Mononuclear cell (primary cell): ENCODE measurements around the gene ZNF532. TPM values are rescaled to one million over a fixed set of nuclear protein-coding genes. Genes with fewer than 3 reads are reported as not detected.
"Not testable (repeated sequence)": the region's sequence is repeated elsewhere in the genome, so short reads cannot be mapped to it uniquely, and the experiment has no call there.

Source experiments
- H3K27me3 ChIP-seq: 2 replicates; pipeline ENCODE4 v1.6.0; 2011; ENCODE audit warnings: low read length, control low read depth; ENCODE audit not compliant: insufficient read depth
- H3K4me1 ChIP-seq: 2 replicates; pipeline ENCODE4 v1.5.1; 2011; ENCODE audit warnings: mild to moderate bottlenecking, low read length, control low read depth; ENCODE audit not compliant: insufficient read depth
- H3K4me3 ChIP-seq: 2 replicates; pipeline ENCODE4 v1.5.1; 2011; ENCODE audit warnings: mild to moderate bottlenecking, low read length, moderate library complexity
- H3K9me3 ChIP-seq: 2 replicates; pipeline ENCODE4 v1.5.1; 2011; ENCODE audit warnings: low read depth, mild to moderate bottlenecking, control low read depth, low read length
- total RNA-seq: library from RNA; depleted of rRNA; stranded (reverse); fragments of >200 nt; gene quantifications from one replicate; pipeline ENCODE4 v1.2.3, GENCODE V29; 2012

ZNF532 gene
- total RNA-seq, 1 donor, result 7.7 TPM

GRCh38 chr18:58919934-58920333 is 55.3 kb downstream of the ZNF532 start:
- not testable (repeated sequence) for H3K9me3 ChIP-seq, H3K27me3 ChIP-seq, H3K4me3 ChIP-seq, H3K4me1 ChIP-seq

- peaks cover 5% of the 10 kb centered on the region for H3K9me3 ChIP-seq
These were observed 58.3 kb downstream of the ZNF532 start for GRCh38 chr18:58922995-58923394.

GRCh38 chr18:58924473-58924872 is 59.8 kb downstream of the ZNF532 start:
- H3K27me3 ChIP-seq, result no peaks in the 10 kb centered on the region
- peaks cover 5% of the 10 kb centered on the region for H3K9me3 ChIP-seq
- no peaks in the 10 kb centered on the region for H3K4me1 ChIP-seq
- no peak overlapping the region for H3K4me3 ChIP-seq

More at GRCh38 chr18:58922995-58923394, 58.3 kb downstream of the ZNF532 start:
- Histone ChIP-seq H3K4me3 (no peak overlapping the region), H3K4me1 (no peaks in the 10 kb centered on the region), H3K27me3 (no peaks in the 10 kb centered on the region)

GRCh38 chr18:58927659-58928058 is 63.0 kb downstream of the ZNF532 start:
- Histone ChIP-seq H3K9me3 (peaks cover 5% of the 10 kb centered on the region), H3K4me1 (no peaks in the 10 kb centered on the region), H3K4me3 (no peak overlapping the region), H3K27me3 (no peaks in the 10 kb centered on the region)

GRCh38 chr18:58928386-58928785 is 63.7 kb downstream of the ZNF532 start:
- Histone ChIP-seq H3K4me1 (no peaks in the 10 kb centered on the region), H3K4me3 (no peak overlapping the region), H3K9me3 (peaks cover 5% of the 10 kb centered on the region), H3K27me3 (no peaks in the 10 kb centered on the region)

- no peak overlapping the region for H3K4me3 ChIP-seq
- H3K9me3 ChIP-seq, result peaks cover 5% of the 10 kb centered on the region
- H3K4me1 ChIP-seq, result no peaks in the 10 kb centered on the region
- no peaks in the 10 kb centered on the region for H3K27me3 ChIP-seq
These were observed 64.5 kb downstream of the ZNF532 start for GRCh38 chr18:58929206-58929605.

- peaks cover 14% of the 10 kb centered on the region for H3K4me1 ChIP-seq
- H3K9me3 ChIP-seq, result no peaks in the 10 kb centered on the region
- H3K4me3 ChIP-seq, result no peak overlapping the region
- H3K27me3 ChIP-seq, result no peaks in the 10 kb centered on the region
These were observed 69.7 kb downstream of the ZNF532 start for GRCh38 chr18:58934356-58934755.

GRCh38 chr18:58934933-58935577 is 70.4 kb downstream of the ZNF532 start:
- Histone ChIP-seq H3K4me1 (peaks cover 14% of the 10 kb centered on the region), H3K27me3 (no peaks in the 10 kb centered on the region)

GRCh38 chr18:58937071-58937886 is 72.6 kb downstream of the ZNF532 start:
- Histone ChIP-seq H3K9me3 (no peaks in the 10 kb centered on the region), H3K4me1 (peaks cover 14% of the 10 kb centered on the region), H3K27me3 (no peaks in the 10 kb centered on the region), H3K4me3 (no peak overlapping the region)

More at GRCh38 chr18:58934933-58935577, 70.4 kb downstream of the ZNF532 start:
- Histone ChIP-seq H3K9me3 (no peaks in the 10 kb centered on the region), H3K4me3 (no peak overlapping the region)

GRCh38 chr18:58937887-58938267 is 73.2 kb downstream of the ZNF532 start:
- Histone ChIP-seq H3K27me3 (no peaks in the 10 kb centered on the region), H3K4me1 (peaks cover 14% of the 10 kb centered on the region), H3K4me3 (no peak overlapping the region), H3K9me3 (no peaks in the 10 kb centered on the region)

- Histone ChIP-seq H3K4me1 (peaks cover 13% of the 10 kb centered on the region), H3K4me3 (no peak overlapping the region), H3K9me3 (no peaks in the 10 kb centered on the region), H3K27me3 (no peaks in the 10 kb centered on the region)
These were observed 76.9 kb downstream of the ZNF532 start for GRCh38 chr18:58941426-58942099.

- Histone ChIP-seq H3K4me3 (no peak overlapping the region), H3K27me3 (no peaks in the 10 kb centered on the region), H3K9me3 (no peaks in the 10 kb centered on the region), H3K4me1 (no peaks in the 10 kb centered on the region)
These were observed 79.2 kb downstream of the ZNF532 start for GRCh38 chr18:58943896-58944295.

GRCh38 chr18:58947136-58947732 is 82.6 kb downstream of the ZNF532 start:
- H3K27me3 ChIP-seq, result no peaks in the 10 kb centered on the region
- H3K4me1 ChIP-seq, result no peaks in the 10 kb centered on the region
- no peak overlapping the region for H3K4me3 ChIP-seq
- H3K9me3 ChIP-seq, result no peaks in the 10 kb centered on the region

GRCh38 chr18:58949031-58949430 is 84.4 kb downstream of the ZNF532 start:
- Histone ChIP-seq H3K4me3 (no peak overlapping the region), H3K27me3 (no peaks in the 10 kb centered on the region), H3K4me1 (no peaks in the 10 kb centered on the region), H3K9me3 (no peaks in the 10 kb centered on the region)
